NB4 (cell line): ENCODE results near the gene MRPS26.
"Not testable (repeated sequence)": the region's sequence is repeated elsewhere in the genome, so short reads cannot be mapped to it uniquely, and the experiment has no call there.

Experiments used
- POLR2A ChIP-seq: IDR thresholded peaks from 2 replicates; pipeline ENCODE4 v1.6.1; 2011; ENCODE audit warnings: mild to moderate bottlenecking; ENCODE audit not compliant: insufficient read length; ENCODE audit errors: extremely low read depth
- TF ChIP-seq, protein P1 (sequence below): IDR thresholded peaks from one replicate; pipeline ENCODE4 v1.5.1; 2012; ENCODE audit warnings: low read depth, low read length

DNA sequence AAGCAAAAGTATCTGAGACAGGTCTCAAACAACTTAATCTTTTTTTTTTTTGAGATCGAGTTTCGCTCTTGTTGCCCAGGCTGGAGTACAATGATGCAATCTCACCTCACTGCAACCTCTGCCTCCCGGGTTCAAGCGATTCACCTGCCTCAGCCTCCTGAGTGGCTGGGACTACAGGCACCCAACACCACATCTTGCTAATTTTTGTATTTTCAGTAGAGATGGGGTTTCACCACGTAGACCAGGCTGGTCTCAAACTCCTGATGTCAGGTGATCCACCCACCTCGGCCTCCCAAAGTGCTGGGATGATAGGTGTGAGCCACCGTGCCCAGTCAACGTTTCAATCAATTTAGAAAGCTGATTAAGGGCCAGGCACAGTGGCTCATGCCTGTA is 27.4 kb downstream of the MRPS26 start:
- TF ChIP-seq, protein P1, sequence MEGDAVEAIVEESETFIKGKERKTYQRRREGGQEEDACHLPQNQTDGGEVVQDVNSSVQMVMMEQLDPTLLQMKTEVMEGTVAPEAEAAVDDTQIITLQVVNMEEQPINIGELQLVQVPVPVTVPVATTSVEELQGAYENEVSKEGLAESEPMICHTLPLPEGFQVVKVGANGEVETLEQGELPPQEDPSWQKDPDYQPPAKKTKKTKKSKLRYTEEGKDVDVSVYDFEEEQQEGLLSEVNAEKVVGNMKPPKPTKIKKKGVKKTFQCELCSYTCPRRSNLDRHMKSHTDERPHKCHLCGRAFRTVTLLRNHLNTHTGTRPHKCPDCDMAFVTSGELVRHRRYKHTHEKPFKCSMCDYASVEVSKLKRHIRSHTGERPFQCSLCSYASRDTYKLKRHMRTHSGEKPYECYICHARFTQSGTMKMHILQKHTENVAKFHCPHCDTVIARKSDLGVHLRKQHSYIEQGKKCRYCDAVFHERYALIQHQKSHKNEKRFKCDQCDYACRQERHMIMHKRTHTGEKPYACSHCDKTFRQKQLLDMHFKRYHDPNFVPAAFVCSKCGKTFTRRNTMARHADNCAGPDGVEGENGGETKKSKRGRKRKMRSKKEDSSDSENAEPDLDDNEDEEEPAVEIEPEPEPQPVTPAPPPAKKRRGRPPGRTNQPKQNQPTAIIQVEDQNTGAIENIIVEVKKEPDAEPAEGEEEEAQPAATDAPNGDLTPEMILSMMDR = not testable (repeated sequence)
- not testable (repeated sequence) for TF ChIP-seq POLR2A
